Suppressor macrophage treated with lipopolysaccharide for 1 hour (primary cell): ENCODE data around the gene DLX4.
A peak's percentile ranks its signal among the peaks of the same experiment; 100 is the strongest.

Experiments used
- DNase-seq, 3 donors: peaks; one replicate each; pipeline ENCODE4 v3.0.0-alpha.2; 2020 to 2022

DLX4 gene

DNA sequence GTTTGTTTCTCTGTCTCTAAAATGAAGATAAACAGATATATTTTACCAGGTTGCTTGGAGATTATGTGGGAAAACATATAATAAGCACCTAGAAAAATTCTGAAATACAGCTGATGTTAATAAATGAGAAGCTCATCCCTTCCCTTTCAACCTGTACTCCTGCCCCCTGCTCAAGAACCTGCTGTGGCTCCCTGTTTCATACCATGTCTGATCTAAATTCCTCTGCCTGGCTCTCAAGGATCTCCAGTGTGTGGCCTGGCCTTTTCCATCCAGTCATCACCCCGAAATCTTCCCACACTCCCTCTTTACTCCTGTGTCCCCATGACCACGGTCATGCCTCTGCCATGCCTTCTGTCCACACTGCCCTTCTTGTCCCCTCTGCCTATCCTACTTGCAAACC is 19.4 kb upstream of the DLX4 start:
- no peak for DNase-seq

DNA sequence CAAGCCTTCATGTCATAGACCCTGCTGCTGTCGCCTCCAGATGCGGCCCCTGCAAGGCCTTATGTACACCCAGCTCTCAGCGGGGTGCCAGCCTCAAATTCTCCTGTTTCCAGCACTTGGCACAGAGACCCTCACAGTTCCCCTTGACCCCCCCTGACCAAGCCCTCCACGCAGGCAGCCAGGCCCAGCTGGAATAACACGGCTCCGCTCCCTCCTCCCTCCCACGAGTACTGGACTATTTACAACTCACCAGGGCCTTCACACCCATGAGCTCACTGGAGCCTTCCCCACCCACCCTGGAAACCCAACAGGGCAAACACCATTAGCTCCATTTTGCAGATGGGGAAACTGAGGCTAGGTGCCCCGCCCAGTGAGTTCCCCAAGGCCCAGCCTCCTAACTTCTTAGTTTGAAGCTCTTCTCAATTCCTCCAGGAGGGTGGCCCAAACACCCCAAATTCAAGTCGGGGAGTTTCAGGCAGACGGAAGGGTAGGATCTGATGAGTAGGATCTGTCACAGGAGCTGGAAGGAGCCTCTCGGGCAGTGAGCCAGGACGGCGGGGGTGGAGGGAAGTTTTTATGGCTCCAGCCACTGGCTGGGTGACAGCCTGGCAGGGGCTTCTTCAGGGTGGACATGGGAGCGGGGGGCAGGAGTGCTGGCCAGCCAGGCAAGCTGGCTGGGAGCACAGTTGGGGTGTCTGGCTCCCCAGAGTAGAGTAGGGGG is 17.5 kb upstream of the DLX4 start:
- DNase-seq = peak in 1 of 3 donors; percentile 30

DNA sequence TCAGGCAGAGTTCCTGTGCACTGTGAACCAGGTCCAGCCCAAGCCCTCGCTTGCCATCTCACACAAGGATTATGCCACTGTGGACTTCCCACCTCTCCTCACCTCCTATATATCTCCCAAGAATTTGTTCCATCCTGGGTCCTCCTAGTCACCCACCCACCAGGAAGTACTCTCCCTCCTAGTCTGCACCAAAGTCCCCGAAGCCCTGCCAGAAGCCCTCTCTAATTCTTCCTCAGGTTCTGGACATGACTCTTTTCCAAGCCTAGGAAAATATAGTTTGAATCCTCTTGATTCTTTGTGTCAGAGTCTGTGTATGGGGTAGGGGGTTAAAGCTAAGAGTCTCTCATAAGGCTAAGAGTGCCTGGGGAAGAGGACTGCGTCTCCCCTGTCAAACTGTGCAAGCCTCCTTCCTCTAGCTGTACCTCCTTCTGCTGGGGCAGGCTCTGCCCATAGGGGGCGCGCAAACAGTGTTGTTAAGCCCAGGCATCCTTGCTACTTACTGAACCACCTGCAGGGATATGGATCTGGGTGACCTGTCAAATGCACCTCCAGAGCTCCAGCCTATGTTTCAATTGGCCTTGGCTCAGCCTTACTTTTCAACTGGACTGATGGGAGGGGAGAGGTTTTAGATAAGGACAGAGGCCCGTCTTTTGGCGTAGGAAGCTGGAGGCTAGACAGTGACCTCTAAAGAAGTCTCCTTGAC is 16.6 kb upstream of the DLX4 start:
- peak; percentile 79 to 93 (median 87) for DNase-seq

DNA sequence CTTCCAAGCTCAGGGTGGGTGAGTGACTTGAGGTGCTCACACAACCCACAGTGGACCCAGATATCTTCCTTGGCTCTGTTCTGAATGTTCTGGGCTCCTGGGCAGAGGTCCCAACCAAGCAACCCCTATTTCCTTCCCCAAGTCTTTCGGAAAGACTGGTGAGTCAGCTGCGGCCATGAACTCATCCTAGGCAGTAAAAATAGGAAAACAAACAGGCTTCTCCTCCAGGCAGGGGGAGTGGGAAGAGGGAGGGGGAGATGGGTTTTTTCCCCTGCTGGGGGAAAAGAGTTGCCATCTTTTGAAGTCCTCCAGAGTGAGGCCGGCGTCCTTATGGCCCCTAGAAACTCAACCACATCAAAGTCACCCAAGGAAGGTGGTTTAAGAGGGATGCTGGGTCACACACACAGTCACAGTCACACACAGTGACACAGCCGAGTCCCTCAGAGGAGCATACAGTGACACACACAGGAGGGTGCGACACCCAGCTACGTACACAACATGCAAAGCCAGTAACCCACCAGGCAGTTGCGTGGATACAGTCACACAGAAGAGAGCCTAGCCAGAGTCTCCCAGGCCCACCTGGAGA is 16.0 kb upstream of the DLX4 start:
- DNase-seq = peak in 2 of 3 donors; percentile 30 to 56

DNA sequence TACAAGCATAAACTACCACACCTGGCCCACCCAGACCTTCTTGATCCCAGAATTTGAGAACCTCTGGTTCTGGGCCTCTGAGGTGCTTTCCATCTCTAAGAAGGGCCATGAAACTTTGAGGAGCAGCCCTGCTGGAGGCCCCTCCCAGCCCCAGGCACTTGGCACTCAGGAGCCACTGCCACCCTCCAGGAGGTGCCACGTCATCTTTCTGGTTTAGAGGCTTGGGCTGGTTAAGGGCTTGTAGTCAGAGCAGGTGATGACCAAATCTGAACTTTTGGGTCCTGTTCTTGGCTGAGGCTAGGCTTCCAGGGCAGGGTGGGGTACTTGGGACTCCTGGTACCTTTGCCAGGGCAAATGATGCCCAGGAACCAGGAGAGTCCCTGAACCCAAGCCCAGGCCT is 13.8 kb upstream of the DLX4 start:
- DNase-seq = no peak

DNA sequence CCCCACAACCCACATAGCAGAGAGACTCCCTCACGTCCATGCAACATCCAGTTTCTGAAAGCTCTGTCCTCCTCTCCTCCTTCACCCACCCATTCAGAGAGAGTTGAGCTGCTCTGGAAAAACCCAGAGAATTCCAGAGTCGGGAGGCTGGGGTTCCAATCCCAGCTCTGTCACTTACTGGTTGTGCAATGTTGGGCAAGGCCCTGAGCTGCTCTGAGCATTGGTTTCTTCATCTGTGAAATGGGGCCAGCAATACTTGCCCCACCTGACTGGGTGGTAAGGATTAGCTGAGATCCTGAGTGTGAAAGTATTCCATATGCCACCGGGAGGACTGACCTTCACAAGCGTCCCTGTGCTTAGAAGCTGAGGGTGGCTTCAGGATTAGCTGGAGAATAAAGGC is 12.2 kb upstream of the DLX4 start:
- peak in 1 of 3 donors; percentile 38 for DNase-seq

DNA sequence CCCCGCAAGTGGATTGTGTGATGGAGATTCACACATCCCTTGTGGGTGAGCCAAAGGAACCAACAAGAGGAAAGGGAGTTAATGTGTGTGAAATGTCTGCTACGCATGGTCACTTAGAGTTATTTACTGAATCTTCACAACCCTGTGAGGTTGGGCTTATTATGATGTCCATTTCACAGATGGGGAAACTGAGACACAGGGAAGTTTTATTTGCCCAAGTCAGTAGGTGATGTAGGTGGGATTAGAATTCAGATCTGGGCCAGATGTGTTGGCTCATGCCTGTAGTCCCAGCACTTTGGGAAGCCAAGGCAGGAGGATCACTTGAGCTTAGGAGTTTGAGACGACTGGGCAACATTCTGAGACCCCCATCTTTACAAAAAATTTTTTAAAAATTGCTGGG is 11.6 kb upstream of the DLX4 start:
- no peak for DNase-seq

DNA sequence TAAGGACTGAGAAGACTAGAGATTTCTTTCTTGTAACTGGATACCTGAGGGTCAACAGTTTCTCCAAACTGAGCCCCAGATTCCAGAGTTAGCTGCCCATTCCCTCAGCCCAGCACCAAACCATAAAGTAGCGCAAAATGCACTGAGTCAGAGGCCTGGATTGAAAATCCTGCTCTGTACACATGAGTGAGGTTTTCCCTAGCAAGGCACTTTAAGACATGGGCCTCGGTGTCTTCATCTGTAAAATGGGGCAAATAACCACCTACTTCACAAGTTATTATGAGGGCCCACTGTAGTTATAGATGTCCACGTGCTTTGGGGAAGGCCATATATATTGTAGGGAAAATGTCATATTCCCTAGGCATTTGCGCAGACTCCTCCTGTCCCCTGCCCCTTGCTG is 10.3 kb upstream of the DLX4 start:
- no peak for DNase-seq

DNA sequence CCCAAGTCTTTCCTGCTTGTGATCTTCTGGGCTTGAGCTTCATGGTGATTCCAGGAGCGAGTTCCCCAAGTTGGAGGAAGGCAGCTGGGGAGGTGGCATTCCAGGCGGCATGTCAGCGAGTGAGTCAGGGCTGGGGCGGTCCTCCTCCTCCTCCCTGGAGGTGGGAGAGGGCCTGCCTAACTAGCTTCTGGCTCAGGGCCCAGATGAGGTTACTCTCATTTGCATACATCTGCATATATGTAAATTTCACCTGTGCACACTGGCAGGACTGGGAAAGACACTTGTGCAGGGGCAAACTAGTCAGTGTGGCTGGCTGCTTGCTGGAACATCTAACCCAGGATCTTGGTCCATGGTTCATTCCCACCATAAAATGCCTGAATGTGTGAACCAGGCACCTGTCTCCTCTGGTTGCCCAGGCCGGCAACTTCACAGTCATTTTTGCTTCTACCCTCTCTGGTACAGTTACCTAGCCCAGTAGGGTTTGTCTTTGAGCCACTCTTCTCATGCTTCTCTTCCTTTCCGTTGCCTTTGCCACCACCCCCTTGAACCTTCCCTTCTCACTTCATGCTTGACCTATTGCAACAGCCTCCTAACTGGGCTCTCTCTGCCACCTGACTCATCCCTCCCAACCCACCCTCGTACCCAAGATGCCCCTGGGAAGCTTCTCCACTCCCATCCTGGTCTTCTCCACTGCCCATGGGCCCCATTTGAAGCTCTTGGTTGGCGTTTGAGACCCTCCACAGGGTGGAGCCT is 9.6 kb upstream of the DLX4 start:
- peak; percentile 31 to 53 (median 46) for DNase-seq

DNA sequence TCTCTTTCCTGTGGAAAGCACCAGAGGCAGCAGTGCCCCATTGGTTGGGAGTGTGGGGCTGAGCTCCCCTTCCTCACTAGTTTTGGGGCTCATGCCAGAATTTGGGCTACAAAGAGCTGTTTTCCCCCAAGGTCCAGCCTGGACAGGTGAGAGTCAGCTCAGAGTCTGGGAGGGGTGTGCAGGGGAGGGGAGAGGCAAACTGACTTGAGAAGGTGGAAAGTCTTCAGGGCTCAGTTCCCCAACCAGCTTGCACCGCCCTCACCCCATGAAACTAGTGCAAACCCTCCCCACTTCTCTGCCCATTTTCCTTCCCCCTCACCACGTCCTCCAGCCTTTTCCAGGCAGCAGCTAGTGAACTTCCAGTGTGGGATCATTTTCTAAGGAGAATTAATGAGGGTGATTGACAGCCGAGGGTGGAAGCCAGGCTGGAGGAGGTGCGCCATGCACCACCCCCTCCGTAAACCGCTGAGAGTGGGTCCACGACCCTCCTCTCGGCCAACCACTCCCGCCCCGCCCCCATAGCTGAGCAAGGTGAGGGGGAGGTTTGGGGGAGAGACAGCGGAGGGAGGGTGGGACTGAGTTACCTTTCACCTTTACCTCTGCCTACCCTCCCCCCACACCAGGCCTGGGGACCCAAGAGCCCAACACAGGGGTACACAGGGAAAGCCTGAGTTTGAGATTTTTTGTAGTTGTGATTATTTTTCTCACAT is 6.2 kb upstream of the DLX4 start:
- DNase-seq = no peak

DNA sequence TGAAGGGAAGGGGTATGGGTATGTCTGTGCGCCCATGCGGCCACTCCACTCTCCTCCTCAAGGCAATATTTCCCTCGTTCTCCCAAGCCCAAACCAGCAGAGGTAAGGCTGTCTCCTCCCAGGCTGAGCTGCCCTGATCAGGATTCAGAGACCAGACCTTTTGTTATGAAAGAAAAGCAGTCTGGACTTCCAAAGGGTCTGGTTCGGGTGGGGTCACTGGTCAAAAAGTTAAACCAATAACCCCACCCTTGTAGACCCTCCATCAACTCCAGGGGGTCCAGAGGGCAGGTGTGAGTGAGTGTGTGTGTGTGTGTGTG is 5.7 kb upstream of the DLX4 start:
- no peak for DNase-seq

DNA sequence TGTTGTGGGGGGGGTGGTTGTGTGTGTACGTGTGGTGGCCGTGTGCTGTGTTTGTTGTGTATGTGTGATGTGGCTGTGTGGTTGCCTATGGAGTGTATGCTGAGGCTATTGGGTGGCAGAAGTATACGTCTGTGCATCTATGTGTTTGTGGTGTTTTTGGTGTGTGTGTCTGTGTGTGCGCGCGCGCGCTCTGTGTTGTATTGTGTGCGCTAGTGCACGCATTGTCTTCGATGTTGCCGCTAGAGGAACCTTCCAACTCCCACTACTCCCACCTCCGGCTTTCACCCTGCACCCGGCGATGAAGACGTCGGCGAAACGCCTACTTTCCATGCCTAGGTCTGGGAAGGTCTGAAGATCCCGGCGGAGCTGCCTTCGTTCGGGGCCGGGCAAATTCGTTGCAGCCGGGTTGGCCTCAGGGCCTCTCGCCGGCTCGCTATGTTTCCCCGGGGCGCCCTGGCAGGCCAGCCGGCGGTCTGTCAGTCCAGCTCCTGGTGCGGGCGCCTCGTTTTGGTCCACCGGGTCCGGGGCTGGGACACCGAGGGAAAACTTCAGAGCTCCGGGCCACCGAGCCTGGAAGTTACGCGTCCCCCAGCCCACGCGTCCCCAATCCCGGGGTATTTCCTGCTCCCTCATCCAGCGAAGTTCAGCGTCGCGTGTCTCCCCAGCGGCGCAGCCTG is 5.2 kb upstream of the DLX4 start:
- peak in 1 of 3 donors; percentile 59 for DNase-seq

DNA sequence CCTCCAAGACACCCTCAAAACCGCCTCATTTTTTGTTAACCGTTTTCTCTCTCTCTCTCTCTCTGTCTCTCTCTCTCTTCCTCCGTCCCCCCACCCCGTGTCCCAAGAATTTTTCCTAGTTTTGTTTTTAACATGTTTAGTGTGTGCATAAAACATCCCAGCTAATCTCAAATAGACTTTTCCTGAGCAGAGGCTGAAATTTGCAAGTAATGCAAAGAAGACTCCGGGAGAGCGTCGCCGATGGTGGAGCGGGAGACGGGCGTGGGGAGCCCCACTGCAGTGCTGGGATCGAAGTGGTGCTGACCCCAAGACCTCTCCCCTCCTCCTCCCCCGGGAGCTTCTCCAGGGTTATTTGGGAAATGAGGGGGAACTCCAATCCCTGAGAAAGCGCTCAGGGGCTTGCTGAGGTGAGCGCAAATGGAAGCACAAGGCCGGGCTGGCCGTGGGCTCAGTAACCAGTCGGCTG is 4.7 kb upstream of the DLX4 start:
- DNase-seq = no peak

DNA sequence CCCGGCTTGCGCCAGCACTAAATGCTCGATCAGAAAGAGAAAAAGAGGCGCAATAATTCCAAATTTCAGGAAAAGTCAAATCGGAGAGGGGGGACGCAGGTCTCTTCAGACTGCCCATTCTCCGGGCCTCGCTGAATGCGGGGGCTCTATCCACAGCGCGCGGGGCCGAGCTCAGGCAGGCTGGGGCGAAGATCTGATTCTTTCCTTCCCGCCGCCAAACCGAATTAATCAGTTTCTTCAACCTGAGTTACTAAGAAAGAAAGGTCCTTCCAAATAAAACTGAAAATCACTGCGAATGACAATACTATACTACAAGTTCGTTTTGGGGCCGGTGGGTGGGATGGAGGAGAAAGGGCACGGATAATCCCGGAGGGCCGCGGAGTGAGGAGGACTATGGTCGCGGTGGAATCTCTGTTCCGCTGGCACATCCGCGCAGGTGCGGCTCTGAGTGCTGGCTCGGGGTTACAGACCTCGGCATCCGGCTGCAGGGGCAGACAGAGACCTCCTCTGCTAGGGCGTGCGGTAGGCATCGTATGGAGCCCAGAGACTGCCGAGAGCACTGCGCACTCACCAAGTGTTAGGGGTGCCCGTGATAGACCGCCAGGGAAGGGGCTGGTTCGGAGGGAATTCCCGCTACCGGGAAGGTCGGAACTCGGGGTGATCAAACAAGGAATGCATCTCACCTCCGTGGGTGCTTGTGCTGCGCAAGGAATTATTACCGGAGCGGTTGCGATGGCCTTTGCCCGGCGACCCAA is 4.0 kb upstream of the DLX4 start:
- no peak for DNase-seq

DNA sequence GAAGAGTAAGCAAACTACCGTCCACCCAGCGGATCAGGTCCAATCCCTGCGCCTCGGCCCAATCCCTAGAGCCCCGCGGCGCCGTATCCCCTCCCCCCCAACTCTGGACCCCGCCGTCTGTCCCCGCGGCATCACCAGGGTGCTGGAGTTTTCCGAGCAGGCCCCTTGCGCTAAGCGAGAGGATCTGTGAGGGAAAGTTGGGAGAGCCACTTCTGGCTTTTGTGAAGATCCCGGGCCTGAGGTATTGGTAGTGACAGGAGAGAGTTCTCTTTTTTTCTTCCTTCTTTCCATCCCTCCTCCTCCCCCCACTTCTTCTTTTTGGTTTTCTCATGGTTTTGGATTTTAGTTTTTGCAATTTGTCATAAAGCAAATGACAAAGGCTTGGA is 3.5 kb upstream of the DLX4 start:
- DNase-seq = peak; percentile 42 to 54 (median 50)

DNA sequence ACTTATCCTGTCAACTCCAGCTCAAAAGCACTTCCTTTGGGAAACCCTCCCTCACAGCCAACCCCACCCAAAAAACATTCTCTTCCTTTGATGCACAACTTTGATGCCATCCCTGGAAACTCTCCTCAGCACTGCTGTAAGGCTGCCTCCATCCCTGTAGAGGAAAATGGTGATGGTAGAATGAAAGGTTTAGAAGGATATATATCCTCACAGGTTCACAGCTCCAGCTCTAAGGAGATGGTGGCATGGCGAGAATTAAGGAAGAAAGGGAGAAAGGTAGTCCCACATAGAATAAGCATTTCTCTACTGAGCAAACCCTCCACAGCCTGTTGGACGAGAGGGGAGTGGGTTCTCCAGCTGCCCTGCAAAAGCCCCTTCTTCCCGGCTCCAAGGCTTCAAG is 2.2 kb upstream of the DLX4 start:
- no peak for DNase-seq

DNA sequence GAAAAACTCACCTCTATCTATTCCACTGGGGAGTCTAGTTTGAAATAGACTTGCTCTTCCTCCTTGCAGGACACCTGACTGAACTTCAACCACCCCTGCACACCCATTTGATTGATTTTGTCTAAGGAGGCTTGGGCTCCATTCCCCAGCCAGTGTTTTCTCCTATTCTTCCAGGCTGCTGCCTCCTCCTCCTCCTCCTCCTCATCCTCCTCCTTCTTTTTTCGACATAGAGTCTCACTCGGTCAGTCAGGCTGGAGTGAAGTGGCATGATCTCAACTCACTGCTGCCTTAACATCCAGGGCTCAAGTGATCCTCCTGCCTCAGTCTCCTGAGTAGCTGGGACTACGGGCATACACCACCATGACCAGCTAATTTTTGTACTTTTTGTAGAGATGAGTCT is 1.8 kb upstream of the DLX4 start:
- DNase-seq = no peak

DNA sequence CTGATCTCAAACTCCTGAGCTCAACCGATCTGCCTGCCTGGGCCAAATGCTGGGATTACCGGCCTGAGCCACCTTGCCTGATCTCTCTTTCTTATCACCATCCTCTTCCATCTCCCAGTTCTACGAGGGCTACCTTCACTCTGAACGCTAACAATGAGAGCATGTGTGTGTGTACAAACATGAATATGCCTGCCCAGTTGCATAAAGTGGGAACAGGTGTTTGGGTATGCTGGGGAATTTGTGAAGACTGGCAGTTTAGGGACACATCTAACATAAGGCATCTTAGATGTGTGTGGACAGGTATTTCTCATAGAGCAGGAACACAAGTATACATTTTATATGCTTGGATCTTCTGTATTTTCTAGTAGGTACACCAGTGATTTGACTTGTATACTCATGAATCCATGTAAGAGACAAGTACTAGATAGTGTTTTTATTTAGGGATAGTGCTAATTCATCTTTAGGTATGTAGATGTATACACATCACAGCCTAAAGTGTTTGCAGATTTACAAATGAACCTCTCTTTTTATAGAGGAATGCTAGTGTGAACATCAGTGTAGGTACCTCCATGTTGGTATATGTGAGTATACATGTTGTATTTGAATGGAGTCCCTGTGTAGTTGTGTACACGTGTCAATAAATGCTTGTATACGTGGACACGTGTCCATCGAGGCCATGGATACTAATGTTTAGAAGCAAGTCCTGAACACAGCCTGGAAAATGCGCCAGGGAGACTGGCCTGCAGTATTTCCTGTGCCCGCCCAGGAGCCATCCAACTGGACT is 1.2 kb upstream of the DLX4 start:
- no peak for DNase-seq

DNA sequence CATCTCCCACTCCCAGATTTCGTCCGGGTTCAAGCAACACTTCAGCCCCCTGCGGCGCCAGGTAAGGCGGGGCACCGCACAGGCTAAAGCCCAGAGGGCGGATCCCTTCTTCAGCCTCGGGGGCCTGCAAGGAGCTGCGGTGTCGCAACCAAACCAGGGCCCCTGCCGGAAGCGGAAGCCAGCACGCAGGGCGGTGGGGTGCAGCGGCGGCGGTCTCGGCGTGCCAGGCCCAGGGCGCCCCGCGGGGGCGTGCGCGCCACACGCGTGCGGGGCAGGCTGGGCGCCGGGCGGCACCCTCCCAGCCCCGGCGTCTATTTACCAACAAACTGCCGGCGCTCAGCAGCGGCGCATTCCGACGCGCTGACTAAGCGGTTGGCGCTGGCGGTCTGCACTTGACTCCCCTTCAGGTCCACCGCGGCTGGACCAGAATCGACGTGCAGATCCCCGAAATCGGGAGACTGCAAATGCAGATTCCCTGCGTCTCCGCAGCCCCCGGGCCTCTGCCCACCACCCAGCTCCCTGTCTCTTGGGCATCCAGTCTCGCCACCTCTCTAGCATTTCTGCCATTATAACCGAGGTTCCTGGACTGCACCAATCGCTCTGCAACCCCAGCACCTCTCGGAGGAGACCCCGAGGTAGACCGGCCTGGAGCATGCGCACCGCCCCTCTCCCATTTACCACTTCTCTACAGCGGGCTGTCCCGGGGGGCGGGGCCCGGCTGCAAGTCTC is 421 bp upstream of the DLX4 start:
- DNase-seq = peak; percentile 72 to 89 (median 76)

DNA sequence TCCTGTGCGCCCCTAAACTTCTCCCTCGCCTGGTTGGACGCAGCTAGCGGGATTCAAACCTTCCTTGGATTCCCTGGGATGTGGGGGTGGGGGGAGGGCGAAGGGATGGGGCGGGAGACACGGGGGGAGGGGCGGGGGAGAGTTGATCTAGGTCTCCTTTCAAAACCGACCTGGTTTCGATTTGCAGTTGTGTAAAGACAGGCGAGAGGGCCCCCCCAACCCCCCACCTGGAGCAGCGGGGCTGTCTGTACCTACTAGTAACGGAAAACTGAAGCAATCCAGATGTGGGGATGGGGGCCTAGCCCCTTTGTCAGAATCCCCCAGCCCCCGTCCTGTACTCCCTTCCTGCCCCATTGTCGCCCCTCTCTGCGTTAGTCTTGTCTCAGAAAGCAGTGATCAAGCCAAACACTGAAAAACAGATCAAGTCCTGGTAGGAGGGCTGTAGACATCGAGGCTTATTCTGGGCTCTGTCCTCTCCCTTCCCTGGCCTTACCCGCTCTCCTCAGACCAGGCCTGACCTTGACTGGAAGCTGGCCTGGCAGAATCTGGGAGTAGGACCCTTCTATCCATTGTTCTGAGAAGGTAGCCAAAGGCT is 902 bp downstream of the DLX4 start:
- no peak for DNase-seq
